HepG2 (cell line): ENCODE measurements around the gene NUBP2. TPM values are rescaled to one million over a fixed set of nuclear protein-coding genes. Genes with fewer than 3 reads are reported as not detected.

ENCODE experiments used
- ATF4 ChIP-seq, 2 experiments: fragments of 450-650 bp in 1 of 2; sonication (generic) in 1 of 2; formaldehyde crosslinking; IDR thresholded peaks; 2 replicates each; pipeline versions ENCODE4 v1.5.0 to v1.8.0; 2020 to 2022; ENCODE audit warnings: mild to moderate bottlenecking in 1 of 2, missing genetic modification reagents in 1 of 2
- BHLHE40 ChIP-seq: IDR thresholded peaks from 2 replicates; pipeline ENCODE4 v1.6.1; 2011; ENCODE audit warnings: low read length, improper control_type of control experiment
- FOXA3 ChIP-seq: IDR thresholded peaks from 2 replicates; pipeline ENCODE4 v1.6.1; 2016; ENCODE audit warnings: missing genetic modification reagents, missing compliant biosample characterization
- GATAD2A ChIP-seq: IDR thresholded peaks from 2 replicates; pipeline ENCODE4 v1.6.1; 2016
- MAF1 ChIP-seq: sonication (generic); formaldehyde crosslinking; IDR thresholded peaks from 2 replicates; pipeline ENCODE4 v1.5.0; 2020; ENCODE audit warnings: missing genetic modification reagents, borderline replicate concordance
- MED13 ChIP-seq: sonication (generic); formaldehyde crosslinking; IDR thresholded peaks from 2 replicates; pipeline ENCODE4 v1.5.0; 2020; ENCODE audit warnings: missing genetic modification reagents
- NR2C2 ChIP-seq: sonication (generic); formaldehyde crosslinking; IDR thresholded peaks from 2 replicates; pipeline ENCODE4 v1.4.0; 2020; ENCODE audit warnings: missing genetic modification reagents, mild to moderate bottlenecking, moderate library complexity, borderline replicate concordance
- PRDM10 ChIP-seq: sonication (generic); formaldehyde crosslinking; IDR thresholded peaks from 2 replicates; pipeline ENCODE4 v1.4.0; 2020; ENCODE audit warnings: low read depth, missing genetic modification reagents
- SETDB1 ChIP-seq: sonication (generic); formaldehyde crosslinking; IDR thresholded peaks from 2 replicates; pipeline ENCODE4 v1.5.1; 2020; ENCODE audit warnings: missing genetic modification reagents, mild to moderate bottlenecking, borderline replicate concordance
- SIN3A ChIP-seq: IDR thresholded peaks from 2 replicates; pipeline ENCODE4 v1.6.1; 2011; ENCODE audit warnings: low read depth, mild to moderate bottlenecking, control low read depth, low read length, borderline replicate concordance
- SIX1 ChIP-seq: sonication (generic); formaldehyde crosslinking; IDR thresholded peaks from 2 replicates; pipeline ENCODE4 v1.4.0; 2020; ENCODE audit warnings: missing genetic modification reagents, borderline replicate concordance
- TBL1XR1 ChIP-seq: fragments of 150-350 bp; IDR thresholded peaks from 2 replicates; pipeline ENCODE4 v1.6.1; 2014; ENCODE audit warnings: borderline replicate concordance, low read length; ENCODE audit not compliant: partially characterized antibody
- TCF7L2 ChIP-seq: IDR thresholded peaks from 2 replicates; pipeline ENCODE4 v1.6.1; 2011; ENCODE audit warnings: mild to moderate bottlenecking, low read depth, low read length, moderate library complexity
- ZFYVE20 ChIP-seq: sonication (generic); formaldehyde crosslinking; IDR thresholded peaks from 2 replicates; pipeline ENCODE4 v1.8.0; 2023; ENCODE audit warnings: low read depth, mild to moderate bottlenecking, moderate library complexity, missing genetic modification reagents, borderline replicate concordance
- ZNF30 ChIP-seq: sonication (generic); formaldehyde crosslinking; IDR thresholded peaks from 2 replicates; pipeline ENCODE4 v1.5.0; 2020; ENCODE audit warnings: mild to moderate bottlenecking, missing genetic modification reagents
- ZNF614 ChIP-seq: IDR thresholded peaks from 2 replicates; pipeline ENCODE4 v1.6.1; 2018; ENCODE audit warnings: missing biosample characterization, missing genetic modification reagents, inconsistent platforms, borderline replicate concordance
- polyA plus RNA-seq, 8 experiments: library from polyadenylated mRNA; depleted of rRNA in 3 of 8; stranded (reverse) in 7 of 8; unstranded in 1 of 8; fragments of >200 nt; fragmentation: Illumina TruSeq in 4 of 8; extraction: Trizol in 4 of 8; gene quantifications; 2 replicates each; pipeline versions ENCODE4 v1.2.1 to v1.2.3, GENCODE V29; 2011 to 2016; ENCODE audit warnings: low read depth in 4 of 8, missing spikeins in 1 of 8, mixed read lengths in 1 of 8; ENCODE audit not compliant: insufficient read depth in 1 of 8
- total RNA-seq, 5 experiments: library from RNA; depleted of rRNA; stranded (reverse); fragments of >200 nt; fragmentation: Illumina TruSeq; extraction: Trizol; gene quantifications; 2 replicates each; pipeline ENCODE4 v1.2.3, GENCODE V29; 2016; ENCODE audit warnings: low read depth in 1 of 5

Gene NUBP2
- total and polyA plus RNA-seq, 2 of the 13 experiments (the other 11 are each of a cell fraction or from before 2014, with no cell fraction given): 25.7 to 61.5 TPM

- TF ChIP-seq SETDB1 (CRISPR knock-in tag): no peak
- peak; percentile 10; the same call in 1 of the 2 replicates for TF ChIP-seq FOXA3
- TF ChIP-seq PRDM10 (CRISPR knock-in tag): no peak
- TF ChIP-seq BHLHE40: no peak
- TF ChIP-seq MED13 (CRISPR knock-in tag): 0 out of 2 replicates have a peak, but pooled peaks have one; percentile 26
- TF ChIP-seq ZNF30 (CRISPR knock-in tag): no peak
- no peak for TF ChIP-seq TCF7L2
- peak; percentile 18; the same call in 1 of the 2 replicates for TF ChIP-seq ZNF614 (CRISPR knock-in tag)
- no peak for TF ChIP-seq TBL1XR1
- no peak for TF ChIP-seq ZFYVE20 (CRISPR knock-in tag)
- peak; percentile 40; the same call in 1 of the 2 replicates for TF ChIP-seq SIX1 (CRISPR knock-in tag)
- TF ChIP-seq SIN3A: 0 out of 2 replicates have a peak, but pooled peaks have one; percentile 28
- TF ChIP-seq GATAD2A: no peak; the same call in 1 of the 2 replicates
- peak in 1 of 2 experiments; percentile 25; a peak in 1 of 4 replicates for TF ChIP-seq ATF4 (CRISPR knock-in tag; IDR thresholded peaks at IDR 0.05)
- TF ChIP-seq MAF1 (CRISPR knock-in tag): peak; percentile 44; the same call in 1 of the 2 replicates
- TF ChIP-seq NR2C2: peak; percentile 54
Measured at GRCh38 chr16:1825381-1825863, 42.7 kb downstream of the NUBP2 start (continued).
